ENCODE data around the gene RREB1. TPM values are rescaled to one million over a fixed set of nuclear protein-coding genes. Genes with fewer than 3 reads are reported as not detected.
A peak's percentile ranks its signal among the peaks of the same experiment; 100 is the strongest.

RREB1 gene
- total RNA-seq, 1 donor from 2014 or later: 16.6 TPM

- no peak overlapping the region for H3K4me3 ChIP-seq (ENCODE audit: low read depth, low read length)
- peaks cover 14% of the 10 kb centered on the region for H3K36me3 ChIP-seq (ENCODE audit: control insufficient read depth, insufficient read depth, low read length)
- no peak for TF ChIP-seq CTCF (IDR thresholded peaks at IDR 0.05; ENCODE audit: insufficient read depth, low read length, severe bottlenecking)
- DNase-seq (ENCODE audit: low read depth) (no peak), FAIRE-seq (no peak)
- H3K27me3 ChIP-seq (ENCODE audit: control insufficient read depth, insufficient read depth, low read length): no peaks in the 10 kb centered on the region
Observed at GRCh38 chr6:7198833-7199800, 91.4 kb downstream of the RREB1 start.

GRCh38 chr6:7200598-7201443, 93.1 kb downstream of the RREB1 start:
- H3K4me3 ChIP-seq (ENCODE audit: low read depth, low read length): peak overlapping the region; percentile 30
- DNase-seq (ENCODE audit: low read depth): peak; percentile 96
- no peak for FAIRE-seq
- no peaks in the 10 kb centered on the region for H3K27me3 ChIP-seq (ENCODE audit: control insufficient read depth, insufficient read depth, low read length)
- TF ChIP-seq CTCF (IDR thresholded peaks at IDR 0.05; ENCODE audit: insufficient read depth, low read length, severe bottlenecking): no peak
- H3K36me3 ChIP-seq (ENCODE audit: control insufficient read depth, insufficient read depth, low read length): peaks cover 10% of the 10 kb centered on the region

GRCh38 chr6:7201444-7201731, 93.6 kb downstream of the RREB1 start:
- H3K36me3 ChIP-seq (ENCODE audit: control insufficient read depth, insufficient read depth, low read length): peaks cover 9% of the 10 kb centered on the region
- H3K27me3 ChIP-seq (ENCODE audit: control insufficient read depth, insufficient read depth, low read length): no peaks in the 10 kb centered on the region
- FAIRE-seq: no peak
- no peak overlapping the region for H3K4me3 ChIP-seq (ENCODE audit: low read depth, low read length)
- no peak for TF ChIP-seq CTCF (IDR thresholded peaks at IDR 0.05; ENCODE audit: insufficient read depth, low read length, severe bottlenecking)
- no peak for DNase-seq (ENCODE audit: low read depth)

- Histone ChIP-seq H3K36me3 (ENCODE audit: control insufficient read depth, insufficient read depth, low read length) (peaks cover 6% of the 10 kb centered on the region), H3K27me3 (ENCODE audit: control insufficient read depth, insufficient read depth, low read length) (no peaks in the 10 kb centered on the region), H3K4me3 (ENCODE audit: low read depth, low read length) (no peak overlapping the region)
- FAIRE-seq (no peak), DNase-seq (ENCODE audit: low read depth) (no peak)
- no peak for TF ChIP-seq CTCF (IDR thresholded peaks at IDR 0.05; ENCODE audit: insufficient read depth, low read length, severe bottlenecking)
Observed at GRCh38 chr6:7201732-7202541, 94.2 kb downstream of the RREB1 start.

GRCh38 chr6:7202950-7203349, 95.2 kb downstream of the RREB1 start:
- FAIRE-seq (no peak), DNase-seq (ENCODE audit: low read depth) (no peak)
- no peaks in the 10 kb centered on the region for H3K27me3 ChIP-seq (ENCODE audit: control insufficient read depth, insufficient read depth, low read length)
- H3K4me3 ChIP-seq (ENCODE audit: low read depth, low read length): no peak overlapping the region
- TF ChIP-seq CTCF (IDR thresholded peaks at IDR 0.05; ENCODE audit: insufficient read depth, low read length, severe bottlenecking): no peak
- H3K36me3 ChIP-seq (ENCODE audit: control insufficient read depth, insufficient read depth, low read length): peaks cover 7% of the 10 kb centered on the region

Measured in bronchial epithelial cell (primary cell).